OCI-M2 (cell line): ENCODE results near the gene COBL.

Experiments used
- DNase-seq: peaks from one replicate; lab custom pipeline; 2025; ENCODE audit not compliant: unreplicated experiment; lab: John Stamatoyannopoulos, UW

COBL gene

GRCh38 chr7:51151455-51151854 is 165.2 kb downstream of the COBL start:
- DNase-seq = no peak

- DNase-seq = no peak
Observed at GRCh38 chr7:51150193-51150592, 166.4 kb downstream of the COBL start.

- no peak for DNase-seq
Observed at GRCh38 chr7:51148216-51148615, 168.4 kb downstream of the COBL start.

- DNase-seq = no peak
Observed at GRCh38 chr7:51146816-51147586, 169.6 kb downstream of the COBL start.

- no peak for DNase-seq
Observed at GRCh38 chr7:51144178-51144577, 172.4 kb downstream of the COBL start.

- no peak for DNase-seq
Observed at GRCh38 chr7:51142741-51143385, 173.7 kb downstream of the COBL start.

GRCh38 chr7:51141451-51142003 is 175.1 kb downstream of the COBL start:
- no peak for DNase-seq

- no peak for DNase-seq
Observed at GRCh38 chr7:51140199-51141164, 176.1 kb downstream of the COBL start.

- no peak for DNase-seq
Observed at GRCh38 chr7:51139796-51140195, 176.8 kb downstream of the COBL start.

- DNase-seq = no peak
Observed at GRCh38 chr7:51138123-51139085, 178.2 kb downstream of the COBL start.

- no peak for DNase-seq
Observed at GRCh38 chr7:51135576-51135975, 181.0 kb downstream of the COBL start.

- DNase-seq = no peak
Observed at GRCh38 chr7:51134013-51134441, 182.6 kb downstream of the COBL start.

GRCh38 chr7:51132661-51133060 is 183.9 kb downstream of the COBL start:
- no peak for DNase-seq

GRCh38 chr7:51129527-51130472 is 186.8 kb downstream of the COBL start:
- DNase-seq = no peak

GRCh38 chr7:51128545-51129435 is 187.8 kb downstream of the COBL start:
- no peak for DNase-seq

GRCh38 chr7:51127618-51127904 is 189.0 kb downstream of the COBL start:
- DNase-seq = no peak

- DNase-seq = no peak
Observed at GRCh38 chr7:51126813-51127617, 189.6 kb downstream of the COBL start.
